Fibroblast of lung (primary cell): ENCODE results near the gene MRTFA.

Experiments used
- CTCF ChIP-seq, 2 donors: IDR thresholded peaks in 1 of 2; conservative IDR thresholded peaks in 1 of 2; 1 replicate in 1 of 2; 2 replicates in 1 of 2; pipeline ENCODE4 v1.5.1; 2011 to 2012; ENCODE audit warnings: low read length in 2 of 2, control low read depth in 1 of 2, inconsistent platforms in 1 of 2, low read depth in 1 of 2, mild to moderate bottlenecking in 1 of 2
- EZH2 ChIP-seq: IDR thresholded peaks from 2 replicates; pipeline ENCODE4 v1.5.1; 2012; ENCODE audit warnings: low read length, control low read depth, mild to moderate bottlenecking; ENCODE audit errors: missing control alignments

- no peak for TF ChIP-seq CTCF (conservative IDR thresholded peaks at IDR 0.05 in 1 of 2, IDR thresholded peaks at IDR 0.05 in 1 of 2; ENCODE audit: low read depth in 1 of 2, low read length in 2 of 2)
- no peak for TF ChIP-seq EZH2
Measured at GRCh38 chr22:40595497-40596234, 40.9 kb downstream of the MRTFA start.
